ENCODE data around the gene UBE2U.

- TF ChIP-seq CTCF (IDR thresholded peaks at IDR 0.05; ENCODE audit: control extremely low read depth in 1 of 3, insufficient read depth in 1 of 3, low read depth in 1 of 3, low read length in 3 of 3) (no peak), GTF2F1 (IDR thresholded peaks at IDR 0.05; ENCODE audit: borderline replicate concordance, low read depth, low read length) (no peak), YY1 (IDR thresholded peaks at IDR 0.05; ENCODE audit: low read depth, low read length) (no peak), POLR2AphosphoS5 (IDR thresholded peaks at IDR 0.05; ENCODE audit: low read depth, low read length) (no peak)
Observed at GRCh38 chr1:64310760-64311159, 107.3 kb downstream of the UBE2U start.
